Stimulated activated CD8-positive, alpha-beta memory T cell treated with anti-CD3 and anti-CD28 coated beads, Interleukin-4, amount 100 ng/mL, for 1 hour (primary cell): Measurements from ENCODE around the gene CYBA.
A peak's percentile ranks its signal among the peaks of the same experiment; 100 is the strongest.
"Not testable (repeated sequence)": the region's sequence is repeated elsewhere in the genome, so short reads cannot be mapped to it uniquely, and the experiment has no call there.

Source experiments
- DNase-seq, 2 donors: peaks; one replicate each; pipeline ENCODE4 v3.0.0-alpha.2; 2020; ENCODE audit warnings: low read depth in 2 of 2, low spot score in 1 of 2

CYBA gene

DNA sequence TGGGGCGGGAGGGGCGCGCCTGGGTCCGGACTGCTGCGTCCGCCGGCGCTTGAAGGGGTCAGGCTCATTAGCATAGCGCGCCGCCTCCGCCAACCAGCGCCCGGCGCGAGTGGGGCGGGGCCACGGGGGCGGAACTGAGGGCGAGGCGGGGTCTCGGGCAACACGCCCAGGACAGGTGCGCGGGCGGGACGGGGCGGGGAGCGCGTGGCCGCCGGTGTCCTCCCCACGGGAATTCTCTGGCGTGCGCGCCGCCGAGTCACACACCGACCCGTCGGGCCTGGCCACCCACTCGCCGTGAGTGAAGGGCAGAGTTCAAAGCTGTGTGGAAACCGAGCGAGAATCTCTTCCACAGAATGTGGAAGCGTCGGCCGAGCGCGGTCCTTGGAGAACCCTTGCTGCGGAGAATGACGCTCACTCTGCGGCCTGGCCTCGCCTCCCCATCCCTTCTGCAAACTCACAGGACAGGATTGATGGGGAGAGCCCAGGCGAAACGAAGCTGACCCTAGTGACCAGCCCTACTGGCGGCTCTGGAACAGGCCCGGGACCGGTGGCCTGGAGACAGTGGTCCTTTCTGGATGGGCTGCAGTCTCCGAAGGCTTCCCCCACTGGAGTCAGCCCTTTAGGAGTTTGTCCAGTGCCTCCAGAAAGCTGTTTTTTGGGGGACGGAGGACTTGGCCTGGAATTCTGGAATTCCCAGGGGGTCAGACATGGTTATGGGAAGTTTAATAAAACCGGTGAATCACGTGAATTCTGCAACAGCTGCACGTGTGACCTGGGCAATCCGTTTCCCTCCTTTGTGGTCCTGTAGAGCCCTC, 35.8 kb upstream of the CYBA start, which contains the start of gene SNAI3:
TSS of gene SNAI3 (minus strand) at position 69 of the 815 bp plus-strand sequence. CDS start 101 bp downstream, outside the sequence.
- DNase-seq = peak; percentile 67 to 71

GRCh38 chr16:88686062-88686438, 35.2 kb upstream of the CYBA start:
- no peak for DNase-seq

- DNase-seq = peak in 1 of 2 donors; percentile 60
Measured at GRCh38 chr16:88685156-88686061, 34.6 kb upstream of the CYBA start.

DNA sequence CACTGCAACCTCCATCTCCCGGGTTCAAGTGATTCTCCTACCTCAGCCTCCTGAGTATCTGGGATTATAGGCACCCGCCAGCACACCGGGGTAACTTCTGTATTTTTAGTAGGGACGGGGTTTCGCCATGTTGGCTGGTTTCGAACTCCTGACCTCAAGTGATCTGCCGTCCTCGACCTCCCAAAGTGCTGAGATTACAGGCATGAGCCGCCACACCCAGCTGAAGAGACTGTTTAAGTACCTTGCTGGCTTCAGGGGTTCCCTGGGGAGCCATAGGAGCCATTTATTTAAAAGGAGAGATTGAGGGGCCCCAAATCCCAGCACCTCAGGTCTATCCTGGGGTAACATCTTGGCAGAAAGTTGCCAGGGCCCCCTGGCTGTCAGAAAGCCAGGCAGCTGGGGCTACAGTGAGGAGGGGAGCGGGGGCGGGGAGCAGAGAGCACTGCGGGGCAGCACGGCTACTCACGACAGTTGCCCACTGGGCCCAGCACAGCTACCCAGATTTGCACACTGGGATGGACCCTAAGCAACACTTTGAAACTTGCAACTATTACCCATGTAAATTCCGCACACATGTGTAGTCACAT, 33.8 kb upstream of the CYBA start:
- DNase-seq = no peak

DNA sequence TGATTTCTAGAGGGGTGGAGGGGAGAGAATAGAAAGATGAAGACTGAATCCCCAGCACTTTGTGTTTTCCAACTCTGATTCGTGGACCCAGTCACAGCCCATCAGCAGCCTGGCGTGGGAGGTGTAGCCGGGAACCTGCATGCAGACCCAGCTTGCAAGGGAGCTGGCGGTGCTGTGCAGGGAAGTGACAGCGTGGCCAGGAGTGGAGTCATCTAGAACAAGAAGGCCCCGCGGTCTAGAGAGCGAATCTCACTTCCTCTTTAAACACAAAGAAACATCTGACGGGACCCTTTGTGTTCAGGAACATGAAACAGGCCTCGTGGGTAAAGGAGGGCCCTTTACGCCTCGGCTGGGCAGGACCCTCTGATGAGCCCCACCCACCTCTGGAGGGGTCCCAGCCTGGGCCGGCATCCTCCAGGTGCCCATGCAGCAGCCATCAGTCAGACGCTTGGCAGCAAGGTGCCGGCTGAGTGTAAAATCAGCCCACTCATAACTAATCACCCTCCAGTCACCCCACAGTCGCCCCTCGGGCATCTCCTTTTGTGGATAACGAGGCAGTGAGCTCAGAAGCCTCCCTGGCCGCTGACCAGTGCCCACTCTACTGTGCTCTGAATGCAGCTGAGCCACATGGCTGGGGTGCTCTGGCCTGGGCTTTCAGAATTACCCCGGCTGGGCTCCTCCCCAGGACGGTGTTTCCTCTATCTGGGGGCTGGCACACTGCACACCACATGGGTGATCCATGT, 31.0 kb upstream of the CYBA start:
- DNase-seq = no peak

DNA sequence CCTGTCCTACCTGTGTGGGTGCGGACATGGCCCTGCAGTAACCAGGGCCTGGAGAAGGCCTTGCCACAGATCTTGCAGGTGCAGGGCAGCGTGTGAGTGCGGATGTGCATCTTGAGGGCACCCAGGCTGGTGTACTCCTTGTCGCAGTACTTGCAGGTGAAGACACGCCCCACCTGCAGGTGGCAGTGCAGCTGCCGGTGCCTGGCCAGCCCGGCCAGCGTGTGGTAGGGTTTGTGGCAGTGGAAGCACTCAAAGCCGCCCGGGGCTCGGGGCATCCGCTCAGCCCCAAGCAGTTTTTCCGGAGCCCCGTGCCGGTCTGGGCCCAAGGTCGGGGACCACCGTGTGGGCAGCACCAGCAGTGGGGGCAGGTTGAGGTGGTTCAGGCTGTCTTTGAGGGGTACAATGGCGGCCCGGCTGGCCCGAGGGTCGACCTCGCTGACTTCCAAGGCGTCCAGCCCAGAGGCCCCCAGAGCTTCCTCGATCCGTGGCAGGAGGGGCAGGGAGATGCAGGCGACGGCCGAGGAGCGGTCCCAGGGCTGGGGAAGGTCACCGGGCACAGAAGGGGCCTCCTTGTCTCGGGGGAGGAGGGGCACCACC, 30.3 kb upstream of the CYBA start:
- no peak for DNase-seq

DNA sequence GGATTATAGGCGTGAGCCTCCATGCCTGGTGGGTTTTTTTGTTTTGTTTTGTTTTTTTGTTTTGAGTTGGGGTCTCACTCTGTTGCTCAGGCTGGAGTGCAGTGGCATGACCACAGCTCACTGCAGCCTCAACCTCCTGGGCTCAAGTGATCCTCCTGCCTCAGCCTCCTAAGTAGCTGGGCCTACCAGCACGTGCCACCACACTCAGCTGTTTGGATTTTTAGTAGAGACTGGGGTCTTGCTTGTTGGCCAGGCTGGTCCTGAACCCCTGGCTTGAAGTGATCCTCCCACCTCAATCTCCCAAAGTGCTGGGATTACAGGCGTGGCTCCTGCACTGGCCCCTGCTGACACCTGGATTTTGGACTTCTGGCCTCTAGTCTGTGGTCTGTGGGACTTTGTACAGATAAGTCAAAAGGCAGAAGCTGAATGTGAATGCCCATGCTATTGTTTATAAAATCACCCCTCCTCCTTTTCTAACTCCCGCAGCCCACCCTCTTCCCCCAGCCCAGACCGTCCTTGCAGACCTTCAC, 29.8 kb upstream of the CYBA start:
- no peak for DNase-seq

- no peak for DNase-seq
Measured at GRCh38 chr16:88678224-88678979, 27.5 kb upstream of the CYBA start.

DNA sequence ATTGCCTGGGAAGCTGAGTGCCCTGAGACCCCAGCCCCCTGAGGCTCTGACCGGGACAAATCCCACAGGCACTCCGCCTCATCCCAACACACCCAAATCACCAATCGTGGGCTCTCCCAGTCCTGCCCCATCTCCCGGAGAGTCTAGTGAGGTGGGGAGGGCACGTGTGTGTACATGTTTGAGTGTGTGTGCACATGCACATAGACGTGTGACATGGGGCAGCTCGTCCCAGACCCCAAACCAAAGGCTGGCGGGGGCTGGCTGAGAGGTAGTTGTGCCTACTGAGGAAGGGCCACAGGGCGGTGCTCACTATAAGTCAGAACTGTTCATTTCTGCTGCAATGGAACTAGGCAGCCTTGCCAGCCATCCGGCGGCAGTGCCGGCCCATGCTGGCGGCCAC, 26.9 kb upstream of the CYBA start:
- DNase-seq = no peak

DNA sequence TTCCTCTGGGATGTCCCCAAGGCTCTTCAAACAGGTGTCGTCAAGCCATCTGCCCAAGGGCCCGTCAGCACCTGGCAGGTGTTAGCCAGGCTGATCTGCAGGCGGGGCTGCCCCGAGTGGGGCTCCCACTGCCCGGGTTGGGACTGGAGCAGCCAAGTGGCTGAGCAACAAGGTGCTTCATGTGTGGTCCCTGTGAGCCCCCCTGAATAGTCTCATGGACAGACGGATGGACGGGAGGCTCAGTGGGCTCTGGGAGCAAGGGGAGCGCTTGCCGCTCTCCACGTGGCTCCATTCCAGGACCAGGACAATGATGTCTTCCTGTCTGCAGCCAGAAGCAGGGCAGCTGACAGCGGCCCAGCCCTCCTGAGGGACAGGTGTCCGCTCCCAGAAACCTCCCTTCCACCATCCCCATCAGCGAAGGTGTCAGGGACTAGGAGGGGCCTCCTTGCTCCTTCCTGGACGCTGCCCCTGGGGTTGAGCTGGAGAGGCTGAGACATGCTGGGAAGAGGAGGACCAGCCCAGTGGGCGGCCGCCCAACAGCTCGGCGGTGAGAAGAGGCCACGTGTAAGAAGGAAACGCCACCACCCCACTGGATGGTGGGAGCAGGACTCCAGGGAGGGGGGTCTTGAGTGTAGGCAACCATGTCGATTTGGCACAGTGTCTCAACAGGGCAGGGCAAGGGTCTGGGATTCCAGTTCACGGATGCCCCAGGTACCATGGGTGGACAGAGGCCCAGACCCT, 25.8 kb upstream of the CYBA start:
- no peak for DNase-seq

DNA sequence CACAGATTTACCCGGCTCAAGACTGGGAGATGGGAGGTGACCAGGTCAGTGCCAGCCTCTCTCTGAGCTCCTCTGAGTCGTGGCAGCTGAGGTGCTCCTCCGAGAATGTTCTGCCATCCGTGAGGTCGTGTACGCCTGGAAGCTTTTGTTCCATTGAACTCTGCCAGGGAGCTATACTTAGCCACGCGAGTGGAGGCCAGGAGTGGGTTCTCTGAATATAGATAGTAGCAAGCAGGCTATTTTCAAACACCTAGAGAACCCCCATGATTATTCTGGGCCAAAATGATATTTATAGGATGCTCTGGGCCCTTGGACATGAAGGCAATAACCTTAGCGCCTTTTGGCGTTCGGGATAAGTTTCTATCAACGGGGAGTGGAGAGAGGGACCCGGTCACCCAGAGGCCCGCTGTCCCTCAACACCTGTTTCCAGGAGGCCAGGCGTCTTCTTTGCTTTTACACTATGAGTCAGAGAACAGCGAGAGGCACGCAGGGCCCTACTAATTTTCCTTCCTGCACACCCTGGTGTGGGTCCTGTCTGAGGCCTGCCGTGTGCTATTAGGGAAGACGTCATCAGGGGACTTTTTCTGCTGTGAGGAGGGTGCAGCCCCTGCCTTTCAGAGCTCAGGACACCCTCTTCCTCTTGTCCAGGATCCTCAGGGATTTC, 23.0 kb upstream of the CYBA start:
- no peak for DNase-seq

- no peak for DNase-seq
Measured at GRCh38 chr16:88672776-88673175, 21.9 kb upstream of the CYBA start.

GRCh38 chr16:88671806-88672205, 21.0 kb upstream of the CYBA start:
- DNase-seq = no peak

GRCh38 chr16:88669980-88670379, 19.1 kb upstream of the CYBA start:
- DNase-seq = no peak

DNA sequence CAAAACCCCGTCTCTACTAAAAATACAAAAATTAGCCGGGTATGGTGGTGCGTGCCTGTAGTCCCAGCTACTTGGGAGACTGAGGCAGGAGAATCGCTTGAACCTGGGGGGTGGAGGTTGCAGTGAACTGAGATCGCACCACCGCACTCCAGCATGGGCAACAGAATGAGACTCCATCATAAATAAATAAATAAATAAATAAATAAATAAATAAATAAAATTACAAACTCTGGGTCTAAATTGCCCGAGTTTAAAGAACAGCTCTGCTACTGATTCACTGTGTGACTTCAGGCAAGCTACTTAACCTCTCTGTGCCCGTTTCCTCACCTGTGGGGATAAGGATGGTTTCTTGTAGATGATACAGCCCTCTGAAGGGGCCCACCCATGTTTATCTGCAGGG, 18.6 kb upstream of the CYBA start:
- DNase-seq = not testable (repeated sequence)

DNA sequence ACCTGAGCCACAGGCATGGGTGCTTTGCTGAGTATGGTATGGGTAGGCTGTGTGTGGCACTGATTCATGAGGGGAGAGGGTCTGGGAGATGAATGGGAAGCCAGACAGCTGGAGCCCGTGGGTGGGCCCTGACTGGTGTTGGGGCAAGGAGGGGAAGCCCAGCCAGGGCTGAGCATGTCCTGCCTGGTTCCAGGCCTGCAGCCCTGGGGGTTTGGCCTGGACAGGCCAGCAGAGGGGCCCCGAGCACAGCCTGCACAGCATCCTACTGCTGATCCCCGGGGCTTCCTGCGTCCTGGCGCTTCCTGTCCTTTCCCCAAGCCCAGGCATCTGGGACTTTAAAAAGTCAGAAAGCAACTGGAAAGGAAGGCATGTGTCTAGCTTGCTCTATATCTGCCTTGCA, 16.6 kb upstream of the CYBA start:
- no peak for DNase-seq

DNA sequence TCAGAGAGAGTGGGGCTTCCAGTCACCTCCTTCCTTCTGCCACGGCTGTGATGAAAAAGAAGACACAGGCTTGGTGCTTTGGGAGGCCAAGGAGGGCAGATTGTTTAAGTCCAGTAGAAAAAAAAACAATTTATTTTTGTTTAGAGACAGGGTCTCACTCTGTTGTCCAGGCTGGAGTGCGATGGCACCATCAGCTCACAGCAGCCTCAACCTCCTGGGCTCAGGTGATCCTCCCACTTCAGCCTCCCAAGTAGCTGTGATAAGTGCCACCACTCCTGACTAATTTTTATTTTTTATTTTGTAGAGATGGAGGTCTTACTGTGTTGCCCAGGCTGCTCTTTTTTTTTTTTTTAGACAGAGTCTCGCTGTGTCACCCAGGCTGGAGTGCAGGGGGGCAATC, 14.7 kb upstream of the CYBA start:
- DNase-seq = no peak

DNA sequence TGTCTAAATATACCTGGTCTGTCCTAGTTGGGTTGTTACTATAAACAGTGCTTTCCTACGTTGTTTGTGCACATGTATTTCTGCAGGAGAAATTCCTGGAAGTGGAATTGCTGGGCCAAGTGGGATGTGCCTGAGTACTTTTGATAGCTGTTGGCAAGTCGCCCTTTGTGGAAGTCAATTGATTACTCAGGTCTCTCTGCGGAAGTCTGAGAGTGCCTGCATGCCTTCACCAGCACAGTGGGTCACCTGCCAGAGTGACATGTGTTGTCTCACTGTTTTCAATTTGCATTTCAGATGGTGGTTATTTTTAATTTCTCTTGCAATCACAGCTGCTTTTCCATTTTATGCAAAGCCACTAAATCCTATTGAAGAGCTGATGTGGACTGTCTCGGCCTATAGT, 14.3 kb upstream of the CYBA start:
- no peak for DNase-seq
